H9 (cell line): Measurements from ENCODE around the gene CEP68. TPM values are rescaled to one million over a fixed set of nuclear protein-coding genes. Genes with fewer than 3 reads are reported as not detected.

Experiments
- DNase-seq: peaks from one replicate; pipeline ENCODE4 v3.0.0-alpha.2; 2017
- H2AFZ ChIP-seq: one replicate; pipeline ENCODE4 v1.6.1; 2013; ENCODE audit warnings: mild to moderate bottlenecking, low read length, control low read depth, moderate library complexity
- H2AK5ac ChIP-seq: 2 replicates; pipeline ENCODE4 v1.6.1; 2013; ENCODE audit warnings: low read length, control low read depth, mixed read lengths; ENCODE audit not compliant: insufficient read length
- H2BK120ac ChIP-seq: one replicate; pipeline ENCODE4 v1.6.1; 2013; ENCODE audit warnings: low read depth, mild to moderate bottlenecking, low read length, control low read depth, inconsistent platforms; ENCODE audit not compliant: poor library complexity, severe bottlenecking
- H2BK12ac ChIP-seq: 2 replicates; pipeline ENCODE4 v1.6.1; 2013; ENCODE audit warnings: low read length, control low read depth, mixed read lengths, low read depth; ENCODE audit not compliant: insufficient read length
- H2BK15ac ChIP-seq: 2 replicates; pipeline ENCODE4 v1.6.1; 2013; ENCODE audit warnings: low read depth, low read length, control low read depth
- H2BK20ac ChIP-seq: one replicate; pipeline ENCODE4 v1.6.1; 2013; ENCODE audit warnings: low read depth, mild to moderate bottlenecking, low read length, control low read depth, inconsistent platforms; ENCODE audit not compliant: poor library complexity, severe bottlenecking
- H2BK5ac ChIP-seq: 2 replicates; pipeline ENCODE4 v1.6.1; 2013; ENCODE audit warnings: low read length, control low read depth, mixed read lengths; ENCODE audit not compliant: insufficient read length
- H3K14ac ChIP-seq: 2 replicates; pipeline ENCODE4 v1.6.1; 2013; ENCODE audit warnings: low read length, control low read depth; ENCODE audit not compliant: insufficient read depth
- H3K18ac ChIP-seq: 2 replicates; pipeline ENCODE4 v1.6.1; 2013; ENCODE audit warnings: low read depth, mild to moderate bottlenecking, mixed read lengths, low read length, control low read depth; ENCODE audit not compliant: insufficient read length
- H3K23ac ChIP-seq: 2 replicates; pipeline ENCODE4 v1.6.1; 2013; ENCODE audit warnings: low read length, control low read depth, mixed read lengths, low read depth; ENCODE audit not compliant: insufficient read length
- H3K23me2 ChIP-seq: 2 replicates; pipeline ENCODE4 v1.6.1; 2013; ENCODE audit warnings: low read depth, mild to moderate bottlenecking, mixed read lengths, low read length, control low read depth; ENCODE audit not compliant: insufficient read length, poor library complexity, severe bottlenecking
- H3K27ac ChIP-seq: 2 replicates; pipeline ENCODE4 v1.5.1; 2013; ENCODE audit warnings: low read length, control low read depth, mixed read lengths, low read depth; ENCODE audit not compliant: insufficient read length
- H3K27me3 ChIP-seq: 2 replicates; pipeline ENCODE4 v1.6.1; 2013; ENCODE audit warnings: low read length, control low read depth, inconsistent platforms; ENCODE audit not compliant: insufficient read depth
- H3K4ac ChIP-seq: 2 replicates; pipeline ENCODE4 v1.6.1; 2013; ENCODE audit warnings: low read depth, mild to moderate bottlenecking, control low read depth, inconsistent platforms, low read length, moderate library complexity
- H3K4me1 ChIP-seq: 2 replicates; pipeline ENCODE4 v1.6.1; 2013; ENCODE audit warnings: low read length, control low read depth, inconsistent platforms; ENCODE audit not compliant: insufficient read depth
- H3K4me2 ChIP-seq: 2 replicates; pipeline ENCODE4 v1.6.1; 2013; ENCODE audit warnings: low read length, control low read depth, mixed read lengths; ENCODE audit not compliant: insufficient read length, insufficient read depth
- H3K56ac ChIP-seq: 2 replicates; pipeline ENCODE4 v1.6.1; 2013; ENCODE audit warnings: low read depth, mild to moderate bottlenecking, mixed read lengths, low read length, control low read depth; ENCODE audit not compliant: insufficient read length
- H3K79me1 ChIP-seq: 2 replicates; pipeline ENCODE4 v1.6.1; 2013; ENCODE audit warnings: low read depth, mild to moderate bottlenecking, moderate library complexity, low read length, control low read depth, inconsistent platforms; ENCODE audit not compliant: insufficient read depth, poor library complexity, severe bottlenecking
- H3K79me2 ChIP-seq: 2 replicates; pipeline ENCODE4 v1.6.1; 2013; ENCODE audit warnings: low read length, control low read depth, inconsistent platforms; ENCODE audit not compliant: insufficient read depth
- H3K9ac ChIP-seq: 2 replicates; pipeline ENCODE4 v1.6.1; 2013; ENCODE audit warnings: low read length, control low read depth, mixed read lengths; ENCODE audit not compliant: insufficient read length; ENCODE audit errors: extremely low read depth
- H3K9me3 ChIP-seq: one replicate; pipeline ENCODE4 v1.6.1; 2013; ENCODE audit warnings: low read depth, low read length, inconsistent platforms; ENCODE audit not compliant: control insufficient read depth
- H3T11ph ChIP-seq: one replicate; pipeline ENCODE4 v1.6.1; 2013; ENCODE audit warnings: mild to moderate bottlenecking, low read length, control low read depth, inconsistent platforms
- H4K20me1 ChIP-seq: one replicate; pipeline ENCODE4 v1.6.1; 2013; ENCODE audit not compliant: control insufficient read depth, insufficient read length, insufficient read depth
- H4K5ac ChIP-seq: 2 replicates; pipeline ENCODE4 v1.6.1; 2013; ENCODE audit warnings: low read depth, mild to moderate bottlenecking, mixed read lengths, low read length, control low read depth; ENCODE audit not compliant: insufficient read length
- H4K8ac ChIP-seq: replicated peaks from 2 replicates; pipeline ENCODE4 v1.6.1; 2013; ENCODE audit warnings: low read length, control low read depth, mixed read lengths, low read depth; ENCODE audit not compliant: insufficient read length
- H4K91ac ChIP-seq: 2 replicates; pipeline ENCODE4 v1.6.1; 2013; ENCODE audit warnings: low read depth, mild to moderate bottlenecking, moderate library complexity, mixed read lengths, low read length, control low read depth; ENCODE audit not compliant: insufficient read length
- H3K27ac Mint-ChIP-seq, 3 experiments: 2 replicates in 2 of 3; 3 replicates in 1 of 3; pipeline ENCODE4 v1.8.0; 2020 to 2021; ENCODE audit warnings: mixed read lengths in 3 of 3, mild to moderate bottlenecking in 1 of 3, moderate library complexity in 1 of 3
- H3K27me3 Mint-ChIP-seq: 2 replicates; pipeline ENCODE4 v1.8.0; 2021; ENCODE audit warnings: low read depth, mild to moderate bottlenecking, moderate library complexity, mixed read lengths
- H3K36me3 Mint-ChIP-seq, 3 experiments: 2 replicates in 2 of 3; 3 replicates in 1 of 3; pipeline ENCODE4 v1.8.0; 2020 to 2021; ENCODE audit warnings: low read depth in 3 of 3, mixed read lengths in 3 of 3; ENCODE audit not compliant: insufficient read depth in 1 of 3
- H3K4me1 Mint-ChIP-seq, 2 experiments: 2 replicates each; pipeline ENCODE4 v1.8.0; 2020; ENCODE audit warnings: mixed read lengths in 2 of 2
- H3K4me3 Mint-ChIP-seq, 2 experiments: 2 replicates in 1 of 2; 3 replicates in 1 of 2; pipeline ENCODE4 v1.8.0; 2020 to 2021; ENCODE audit warnings: mild to moderate bottlenecking in 2 of 2, mixed read lengths in 2 of 2, moderate library complexity in 1 of 2
- H3K9me3 Mint-ChIP-seq, 2 experiments: 2 replicates in 1 of 2; 3 replicates in 1 of 2; pipeline ENCODE4 v1.8.0; 2020; ENCODE audit warnings: mild to moderate bottlenecking in 2 of 2, mixed read lengths in 2 of 2, moderate library complexity in 1 of 2
- CTCF ChIP-seq: fragments of 200-600 bp; sonication (generic); conservative IDR thresholded peaks from 3 replicates; pipeline ENCODE4 v1.8.0; 2021; ENCODE audit warnings: antibody characterized with exemption, mild to moderate bottlenecking
- WGBS: extraction: QIAGEN DNeasy Blood & Tissue Kit; methylation state at CpG from one replicate; pipeline ENCODE4 v1.1.7; 2013; ENCODE audit warnings: missing lambda C conversion rate, low lambda C conversion rate, mixed read lengths; ENCODE audit not compliant: insufficient read length; ENCODE audit errors: extremely low coverage; 5-methylcytosine and 5-hydroxymethylcytosine counted together
- total RNA-seq: library from RNA; stranded (reverse); gene quantifications from 2 replicates; pipeline ENCODE4 v1.2.1, GENCODE V29; 2021

Gene CEP68
- total RNA-seq, 1 experiment from 2014 or later = 20.2 TPM

GRCh38 chr2:65070172-65070830 is 14.1 kb downstream of the CEP68 start:
- H3K36me3 Mint-ChIP-seq = peaks cover 31 to 51% (median 50%) of the 10 kb centered on the region in 3 experiments; a peak in 6 of 7 replicates
- Histone ChIP-seq H3K4me2 (no peak overlapping the region), H3K9me3 (no peaks in the 10 kb centered on the region), H2BK20ac (no peak overlapping the region), H4K20me1 (no peaks in the 10 kb centered on the region), H3T11ph (no peak overlapping the region), H3K23ac (no peak overlapping the region), H3K4me1 (no peaks in the 10 kb centered on the region), H3K4ac (no peak overlapping the region), H3K27ac (no peak overlapping the region), H3K79me1 (no peaks in the 10 kb centered on the region), H4K5ac (no peak overlapping the region), H2BK120ac (no peak overlapping the region), H3K18ac (no peak overlapping the region), H3K23me2 (no peaks in the 10 kb centered on the region), H2AK5ac (no peak overlapping the region), H3K9ac (no peak overlapping the region), H3K27me3 (no peaks in the 10 kb centered on the region), H2BK15ac (no peak overlapping the region), H2BK12ac (no peak overlapping the region), H2AFZ (no peak overlapping the region), H3K14ac (no peak overlapping the region), H3K56ac (no peak overlapping the region), H3K79me2 (peaks cover 2% of the 10 kb centered on the region; the same call in 1 of the 2 replicates), H4K8ac (no peak overlapping the region), H2BK5ac (no peak overlapping the region), H4K91ac (no peak overlapping the region)
- peak; percentile 31; the same call in 2 of the 3 replicates for TF ChIP-seq CTCF
- no peak overlapping the region for H3K4me3 Mint-ChIP-seq
- H3K27ac Mint-ChIP-seq = peak overlapping the region in 1 of 3 experiments; percentile 50; a peak in 1 of 7 replicates
- H3K9me3 Mint-ChIP-seq = no peaks in the 10 kb centered on the region
- H3K27me3 Mint-ChIP-seq = no peaks in the 10 kb centered on the region
- H3K4me1 Mint-ChIP-seq = peaks cover 4 to 5% of the 10 kb centered on the region in 2 experiments; a peak in 2 of 4 replicates
- WGBS = no CpG with 5 or more reads among the region's 8 CpGs
- DNase-seq = no peak
